IPS-18c (cell line): Measurements from ENCODE around the gene MAGI1.

Experiments used
- H3K4me3 ChIP-seq: 2 replicates; pipeline ENCODE4 v1.7.0; 2013; ENCODE audit warnings: low read depth, mild to moderate bottlenecking, low read length, moderate library complexity; ENCODE audit not compliant: insufficient read depth
- H3K9me3 ChIP-seq: one replicate; pipeline ENCODE4 v1.6.1; 2013; ENCODE audit warnings: mild to moderate bottlenecking, low read length, moderate library complexity; ENCODE audit not compliant: control insufficient read depth, insufficient read depth

The MAGI1 gene

DNA sequence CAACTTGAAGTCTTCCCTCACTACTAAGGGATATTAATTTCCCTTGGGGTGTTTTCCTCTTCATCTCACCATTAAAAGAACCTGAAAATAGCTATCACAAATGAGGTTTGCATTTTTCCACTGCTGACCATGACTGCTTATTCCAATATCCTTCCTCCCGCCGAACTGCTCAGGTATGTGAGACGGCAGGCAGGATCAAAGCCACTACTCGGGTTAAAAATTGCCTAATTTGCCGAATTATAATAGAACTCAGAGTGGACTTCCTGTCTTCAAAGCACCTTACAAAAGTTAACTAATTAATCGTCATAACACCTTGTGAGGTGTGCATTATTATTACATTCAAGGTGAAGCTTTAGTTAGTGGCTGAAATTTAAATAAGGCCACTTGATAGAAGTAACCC, 695.7 kb downstream of the MAGI1 start:
- Histone ChIP-seq H3K9me3 (no peaks in the 10 kb centered on the region), H3K4me3 (no peak overlapping the region)

DNA sequence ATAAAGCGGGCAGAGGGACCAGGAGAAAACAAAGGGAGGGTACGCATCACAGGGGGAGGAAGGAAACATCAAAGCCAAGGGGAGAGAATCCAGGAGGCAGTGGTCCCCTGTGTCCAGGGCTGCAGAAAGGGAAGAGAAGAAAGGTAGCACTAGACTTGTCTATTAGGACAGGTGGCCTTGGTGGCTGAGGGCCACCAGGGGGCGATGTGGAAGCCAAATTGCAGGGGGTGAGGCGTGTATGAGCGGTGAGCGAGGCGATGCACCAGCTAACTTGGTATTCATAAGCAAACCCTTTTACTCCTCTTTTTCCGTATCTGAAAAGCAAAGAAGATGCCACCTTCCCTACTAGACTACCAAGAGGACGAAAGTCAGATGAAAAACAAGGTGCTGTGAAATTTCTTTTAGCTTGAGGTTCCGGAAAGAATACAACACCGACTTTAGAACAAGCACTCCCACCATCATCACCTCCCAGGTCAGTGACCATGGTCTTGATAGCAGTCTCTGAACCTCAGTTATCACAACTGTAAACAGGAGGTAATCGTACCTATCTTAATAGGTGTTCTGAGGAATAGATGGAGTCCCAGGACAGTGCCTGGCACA, 696.5 kb downstream of the MAGI1 start:
- H3K9me3 ChIP-seq = no peaks in the 10 kb centered on the region
- H3K4me3 ChIP-seq = no peak overlapping the region

DNA sequence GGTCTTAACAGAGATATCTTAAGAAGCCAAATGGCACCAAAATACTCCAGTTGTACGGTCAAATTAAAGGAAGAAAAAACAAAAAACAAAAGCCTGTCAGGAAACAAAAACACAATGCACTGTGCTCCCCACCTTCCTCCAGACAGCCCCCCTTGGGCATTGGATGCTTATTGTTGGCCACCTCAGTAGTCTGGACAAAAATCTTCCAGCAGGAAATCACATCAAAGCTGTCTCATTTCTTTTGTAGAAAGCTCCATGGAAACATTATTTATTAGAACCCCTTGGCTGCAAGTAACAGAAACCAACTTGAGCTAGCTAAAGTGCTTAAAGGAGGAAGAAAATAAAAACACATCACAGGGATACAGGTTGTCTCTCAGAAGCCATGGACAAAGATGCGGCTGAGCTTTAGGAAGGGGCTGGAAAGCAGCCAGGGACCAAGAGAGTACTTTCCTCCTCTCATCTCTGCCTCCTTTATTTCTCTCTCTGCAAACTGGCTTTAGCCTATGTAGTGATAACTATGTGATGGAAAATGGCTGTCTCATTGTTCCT, 699.5 kb downstream of the MAGI1 start:
- Histone ChIP-seq H3K4me3 (no peak overlapping the region), H3K9me3 (no peaks in the 10 kb centered on the region)

DNA sequence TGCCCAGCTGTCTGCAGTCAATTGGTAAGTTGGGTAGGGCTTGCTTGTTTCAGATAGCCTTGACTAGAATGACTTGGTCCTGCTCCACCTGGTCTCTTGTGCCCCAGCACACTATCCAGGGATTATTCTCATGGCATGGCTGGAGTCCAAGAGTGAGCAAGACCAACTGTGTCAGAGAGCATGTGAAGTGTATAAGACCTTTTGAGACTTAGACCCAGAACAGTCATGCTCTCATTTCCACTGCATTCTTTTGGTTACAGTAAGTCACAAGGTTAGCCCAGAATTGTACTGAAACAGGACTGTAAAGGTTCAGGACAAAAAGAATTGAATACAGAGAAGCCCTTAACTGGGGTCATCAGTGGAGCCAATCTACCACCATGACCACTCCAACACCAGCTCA, 700.1 kb downstream of the MAGI1 start:
- no peaks in the 10 kb centered on the region for H3K9me3 ChIP-seq
- no peak overlapping the region for H3K4me3 ChIP-seq

DNA sequence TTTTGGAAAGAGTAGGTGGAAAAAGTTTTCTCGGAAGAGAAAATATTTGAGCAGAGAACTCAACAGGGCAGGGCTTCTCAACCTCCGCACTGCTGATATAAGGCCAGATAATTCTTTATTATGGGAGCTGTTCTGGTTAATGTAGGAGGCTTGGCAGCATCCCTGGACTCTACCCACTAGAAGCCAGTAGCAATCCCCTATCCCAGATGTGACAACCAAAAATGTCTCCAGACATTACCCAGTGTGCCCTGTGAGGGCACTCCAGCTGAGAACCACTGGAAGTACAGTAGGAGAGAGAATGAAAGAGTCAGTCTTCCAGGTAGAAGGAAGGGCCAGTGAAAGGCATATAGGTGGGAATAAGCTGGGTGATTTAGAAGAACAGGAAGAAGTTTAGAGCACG, 703.1 kb downstream of the MAGI1 start:
- H3K4me3 ChIP-seq = no peak overlapping the region
- no peaks in the 10 kb centered on the region for H3K9me3 ChIP-seq

DNA sequence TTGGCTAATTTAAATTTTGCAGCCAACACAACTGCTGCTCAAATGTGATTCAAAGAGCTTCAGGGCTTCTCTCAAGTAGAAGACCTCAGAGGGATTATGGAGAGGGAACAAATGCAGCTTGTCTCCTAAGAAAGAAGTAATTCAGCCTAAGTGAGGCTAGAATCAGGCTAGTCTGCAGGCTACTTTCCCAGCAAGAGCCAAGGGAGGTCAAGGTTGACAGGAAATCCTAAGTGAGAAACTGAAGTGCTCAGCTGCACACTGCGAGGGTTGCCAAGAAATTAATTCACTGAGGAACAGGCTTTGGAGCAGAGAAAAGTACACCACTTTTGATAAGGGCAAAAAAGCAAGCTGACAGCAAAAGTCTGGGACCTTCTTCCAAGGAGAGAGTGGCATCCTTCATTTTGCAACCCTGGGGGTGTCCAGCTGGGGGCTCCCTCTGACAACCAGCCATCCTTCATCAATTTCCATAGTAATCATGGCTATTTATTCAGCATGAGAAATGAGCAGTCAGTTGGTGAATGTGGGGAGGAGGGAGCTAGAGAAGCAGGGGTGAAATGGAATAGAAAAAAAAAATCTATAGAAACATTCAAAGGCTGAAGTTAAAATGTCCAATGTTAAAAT, 704.6 kb downstream of the MAGI1 start:
- Histone ChIP-seq H3K9me3 (no peaks in the 10 kb centered on the region), H3K4me3 (no peak overlapping the region)

DNA sequence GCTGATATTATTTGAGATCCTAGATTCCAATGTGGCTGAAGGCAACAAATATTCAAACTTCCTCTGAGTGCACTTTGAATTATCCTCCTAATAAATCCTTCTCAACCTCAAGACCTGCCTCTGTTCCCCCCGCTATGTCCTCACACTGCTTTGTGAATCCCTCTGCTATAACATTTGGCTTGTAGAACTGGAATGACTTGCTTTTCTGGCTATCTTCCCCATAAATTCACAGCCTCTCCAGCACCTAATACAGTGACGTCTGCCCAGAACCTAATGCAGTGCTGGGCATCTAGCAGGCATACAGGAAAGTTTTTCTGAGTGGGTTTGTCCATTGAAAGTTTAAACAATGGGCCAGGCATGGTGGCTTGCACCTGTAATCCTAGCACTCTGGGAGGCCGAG, 707.0 kb downstream of the MAGI1 start:
- Histone ChIP-seq H3K9me3 (no peaks in the 10 kb centered on the region), H3K4me3 (no peak overlapping the region)

DNA sequence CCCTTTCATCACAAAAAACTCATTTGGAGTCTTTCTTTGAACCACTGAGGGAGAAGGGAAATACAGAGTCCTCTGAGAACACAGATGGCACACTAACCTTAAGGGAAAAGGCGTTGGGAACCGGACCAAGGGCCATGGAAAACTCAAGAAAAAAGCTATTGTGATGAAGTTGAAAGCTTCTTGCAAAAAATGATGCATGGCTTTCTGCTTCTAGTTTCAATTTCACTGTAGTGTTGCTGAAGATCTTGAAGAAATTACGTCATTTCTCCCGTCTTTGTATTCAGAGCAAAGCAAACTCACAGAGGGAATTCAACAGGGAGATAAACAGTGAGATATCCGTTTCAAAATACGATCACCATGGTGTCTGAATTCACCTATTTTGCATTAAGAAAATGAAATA, 708.6 kb downstream of the MAGI1 start:
- no peak overlapping the region for H3K4me3 ChIP-seq
- H3K9me3 ChIP-seq = no peaks in the 10 kb centered on the region

DNA sequence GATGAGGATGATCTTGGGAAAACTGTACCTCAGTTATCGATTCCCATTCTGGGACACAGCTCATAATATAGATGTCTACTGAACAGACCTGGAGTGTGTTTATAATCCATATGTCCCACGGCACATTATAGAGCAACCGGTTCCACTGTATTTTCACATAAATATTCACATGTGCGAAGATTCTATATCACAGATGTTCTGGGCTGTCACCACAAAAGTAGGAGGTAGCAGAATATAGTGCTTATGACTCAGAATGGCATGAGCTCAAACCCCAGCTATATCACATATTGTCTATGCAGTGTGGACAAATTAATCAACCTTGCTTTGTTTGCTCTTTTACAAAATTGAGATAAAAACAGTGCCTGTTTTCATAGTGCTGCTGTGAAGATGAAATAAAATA, 710.6 kb downstream of the MAGI1 start:
- H3K9me3 ChIP-seq = no peaks in the 10 kb centered on the region
- no peak overlapping the region for H3K4me3 ChIP-seq

DNA sequence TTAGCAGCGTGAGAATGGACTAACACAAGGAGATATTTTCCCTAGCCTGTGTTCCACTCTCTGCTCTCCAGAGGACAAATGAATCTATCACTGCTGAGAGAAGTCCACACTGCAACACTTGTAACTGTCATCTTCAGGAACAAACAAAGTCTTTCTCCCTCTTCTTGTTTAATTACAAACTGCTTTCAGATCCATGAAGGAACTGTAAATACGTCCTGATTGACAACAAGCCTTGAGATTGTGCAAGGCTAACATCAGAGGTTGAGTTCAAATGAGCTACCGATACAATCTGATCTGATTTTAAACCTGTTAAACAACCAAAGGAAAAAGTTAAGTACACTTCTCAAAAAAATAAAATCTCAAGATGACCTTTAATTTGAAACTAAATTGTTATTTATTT, 712.1 kb downstream of the MAGI1 start:
- H3K4me3 ChIP-seq = no peak overlapping the region
- no peaks in the 10 kb centered on the region for H3K9me3 ChIP-seq

DNA sequence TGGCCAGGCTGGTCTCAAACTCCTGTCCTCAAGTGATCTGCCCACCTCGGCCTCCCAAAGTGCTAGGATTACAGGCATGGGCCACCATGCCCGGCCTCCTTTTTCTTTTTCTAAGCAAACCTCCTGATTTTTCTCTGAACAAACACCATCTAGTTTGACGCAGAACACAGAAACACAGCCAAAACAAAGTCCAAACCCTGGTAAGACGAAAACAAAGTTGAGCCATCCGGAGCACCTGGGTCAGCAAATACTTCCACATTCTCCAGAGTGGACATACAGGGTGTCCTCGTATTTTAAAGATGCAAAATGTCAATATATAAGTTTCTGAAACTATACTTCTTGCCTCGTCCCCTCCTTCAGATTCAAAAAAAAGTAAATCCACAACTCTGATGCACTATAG, 715.8 kb downstream of the MAGI1 start:
- no peaks in the 10 kb centered on the region for H3K9me3 ChIP-seq
- no peak overlapping the region for H3K4me3 ChIP-seq

DNA sequence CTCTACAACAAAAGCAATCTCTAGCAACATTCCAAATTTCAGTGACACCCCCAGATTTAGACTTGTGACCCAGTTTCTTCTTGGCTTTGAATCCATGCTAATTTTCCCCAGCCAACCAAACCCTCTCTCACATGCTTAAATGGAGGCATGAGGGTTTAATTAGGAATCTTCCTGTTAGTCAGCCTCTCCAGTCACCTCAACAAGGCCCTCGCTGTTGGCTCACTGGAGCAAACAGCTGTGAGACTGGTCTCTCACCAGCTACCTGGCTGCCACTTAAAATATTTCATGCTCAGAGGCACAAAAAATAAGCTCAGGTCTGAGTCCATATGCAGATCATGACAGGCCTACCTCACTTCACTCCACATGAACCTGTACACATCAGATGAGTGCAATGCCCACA, 720.5 kb downstream of the MAGI1 start:
- H3K4me3 ChIP-seq = no peak overlapping the region
- H3K9me3 ChIP-seq = no peaks in the 10 kb centered on the region

DNA sequence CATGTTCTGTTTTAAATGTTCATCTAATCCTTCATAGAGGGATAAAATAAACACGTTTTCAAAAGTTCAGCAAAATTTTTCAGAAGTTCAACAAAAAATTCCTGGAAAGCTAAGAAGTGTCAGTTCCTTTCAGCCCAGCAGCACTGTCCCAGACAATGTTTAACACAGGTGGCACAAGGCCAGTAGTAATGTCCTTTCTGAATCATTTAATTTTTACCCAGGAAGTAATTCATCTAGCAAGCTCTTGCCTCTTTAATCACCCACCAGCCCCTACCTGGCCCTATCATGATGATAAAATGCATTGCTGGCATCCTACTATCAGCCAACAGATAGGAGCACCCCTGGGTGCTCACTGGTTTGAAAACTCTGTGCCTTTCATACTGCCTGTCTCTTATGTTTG, 723.8 kb downstream of the MAGI1 start:
- Histone ChIP-seq H3K4me3 (no peak overlapping the region), H3K9me3 (no peaks in the 10 kb centered on the region)

DNA sequence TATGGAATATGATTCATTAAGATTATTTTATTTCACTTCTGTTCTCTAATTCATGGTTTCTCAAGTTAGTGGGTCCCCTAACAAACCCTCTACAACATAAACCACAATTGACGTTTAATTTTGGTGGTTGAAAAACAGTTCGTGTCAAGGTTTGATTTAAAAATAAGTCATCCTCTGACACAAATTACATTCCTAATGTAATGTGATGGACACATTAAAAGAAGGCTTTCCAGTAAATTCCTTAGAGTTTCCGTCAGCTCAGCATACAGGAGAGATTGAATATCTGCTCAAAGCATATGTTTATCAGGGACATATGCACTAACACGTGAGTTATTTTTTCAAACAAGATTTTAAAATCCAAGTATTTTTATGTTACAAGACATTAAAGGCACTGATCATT, 724.4 kb downstream of the MAGI1 start:
- H3K9me3 ChIP-seq = no peaks in the 10 kb centered on the region
- H3K4me3 ChIP-seq = no peak overlapping the region

DNA sequence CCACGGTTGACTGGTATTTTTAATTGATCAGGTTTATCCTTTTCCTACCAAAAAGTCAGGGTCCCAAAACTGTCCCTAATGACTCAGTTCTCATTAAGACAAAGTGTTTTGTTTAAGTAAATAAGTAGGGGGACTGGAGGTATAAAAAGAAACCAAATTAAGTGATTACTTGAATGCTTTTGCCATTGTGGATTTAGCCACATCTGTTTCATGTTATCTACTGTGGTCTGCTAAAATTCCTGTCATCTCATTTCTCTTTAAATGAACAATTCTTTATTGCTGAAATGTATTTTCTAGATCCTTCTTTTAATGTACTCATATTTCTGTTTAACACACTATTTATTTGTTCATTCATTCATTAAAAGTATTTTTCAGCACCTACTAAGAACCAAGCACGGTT, 725.1 kb downstream of the MAGI1 start:
- H3K9me3 ChIP-seq = no peaks in the 10 kb centered on the region
- no peak overlapping the region for H3K4me3 ChIP-seq

DNA sequence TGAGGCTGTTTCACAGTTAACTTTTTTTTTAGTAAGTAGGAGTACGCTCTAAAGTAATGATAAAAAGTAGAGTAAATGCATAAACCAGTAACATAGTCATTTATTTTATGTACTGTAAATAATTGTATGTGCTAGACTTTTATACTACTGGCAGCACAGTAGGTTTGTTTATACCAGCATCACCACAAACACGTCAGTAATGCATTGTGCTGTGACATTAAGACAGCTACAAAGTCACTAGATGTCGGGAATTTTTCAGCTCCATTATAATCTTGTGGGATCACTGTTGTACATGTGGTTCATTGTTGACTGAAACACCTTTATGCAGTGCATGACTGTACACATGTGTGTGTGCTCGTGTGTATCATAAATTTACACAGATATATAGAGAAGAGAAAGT, 732.9 kb downstream of the MAGI1 start:
- Histone ChIP-seq H3K9me3 (no peaks in the 10 kb centered on the region), H3K4me3 (no peak overlapping the region)
